SK-N-SH (cell line): ENCODE results near the gene SPEF2. TPM values are rescaled to one million over a fixed set of nuclear protein-coding genes. Genes with fewer than 3 reads are reported as not detected.

Experiments used
- CTCF ChIA-PET: fragments of 300-600, 350-600 bp; formaldehyde crosslinking; extraction: SDS; loops from one replicate; lab custom pipeline; 2021; lab: Yijun Ruan, JAX
- POLR2A ChIA-PET: fragments of 350-600 bp; sonication (Branson Sonifier 250); formaldehyde crosslinking; extraction: SDS; loops from one replicate; lab custom pipeline; 2020; ENCODE audit warnings: antibody characterized with exemption, inconsistent platforms; lab: Yijun Ruan, JAX
- DNase-seq: peaks from one replicate; pipeline ENCODE4 v3.0.0; 2012
- H2AFZ ChIP-seq: fragments of 200-600 bp; sonication (generic); 2 replicates; pipeline ENCODE4 v1.8.1; 2016; ENCODE audit warnings: antibody characterized with exemption, mild to moderate bottlenecking, low read depth
- H3F3A ChIP-seq: fragments of 200-600 bp; sonication (generic); replicated peaks from 2 replicates; pipeline ENCODE3; 2016; ENCODE audit warnings: antibody characterized with exemption, mild to moderate bottlenecking; ENCODE audit not compliant: insufficient read depth
- H3K27ac ChIP-seq, 2 experiments: fragments of 200-500 bp in 1 of 2; fragments of 200-600 bp in 1 of 2; sonication (Bioruptor generic) in 1 of 2; sonication (generic), shearing (Covaris generic) in 1 of 2; 2 replicates each; pipeline versions ENCODE4 v1.5.1 to v1.6.1; 2014 to 2016; ENCODE audit warnings: low read depth in 2 of 2, inconsistent platforms in 1 of 2, low read length in 1 of 2, mild to moderate bottlenecking in 1 of 2, mixed read lengths in 1 of 2
- H3K27me3 ChIP-seq: fragments of 200-600 bp; sonication (generic), shearing (Covaris generic); 2 replicates; pipeline ENCODE4 v1.6.1; 2016; ENCODE audit warnings: mixed run types; ENCODE audit not compliant: insufficient read depth
- H3K36me3 ChIP-seq, 2 experiments: fragments of 200-500 bp in 1 of 2; fragments of 200-600 bp in 1 of 2; sonication (Bioruptor generic) in 1 of 2; sonication (generic) in 1 of 2; replicated peaks in 1 of 2; 2 replicates each; pipeline versions ENCODE3 to v1.5.1; 2014 to 2016; ENCODE audit warnings: low read length in 1 of 2, mild to moderate bottlenecking in 1 of 2; ENCODE audit not compliant: insufficient read depth in 2 of 2, control insufficient read depth in 1 of 2
- H3K4me1 ChIP-seq, 2 experiments: fragments of 200-500 bp in 1 of 2; fragments of 200-600 bp in 1 of 2; sonication (Bioruptor generic) in 1 of 2; sonication (generic), shearing (Covaris generic) in 1 of 2; 2 replicates each; pipeline versions ENCODE4 v1.5.1 to v1.6.1; 2014 to 2016; ENCODE audit warnings: low read depth in 1 of 2, low read length in 1 of 2, mixed run types in 1 of 2; ENCODE audit not compliant: insufficient read depth in 2 of 2, control insufficient read depth in 1 of 2
- H3K4me2 ChIP-seq: fragments of 200-600 bp; sonication (generic), shearing (Covaris generic); 2 replicates; pipeline ENCODE4 v1.6.1; 2017; ENCODE audit warnings: mixed run types
- H3K4me3 ChIP-seq, 2 experiments: fragments of 200-500 bp in 1 of 2; fragments of 200-600 bp in 1 of 2; sonication (Bioruptor generic) in 1 of 2; sonication (generic), shearing (Covaris generic) in 1 of 2; 2 replicates each; pipeline versions ENCODE4 v1.5.1 to v1.8.1; 2014 to 2016; ENCODE audit warnings: low read depth in 2 of 2, inconsistent platforms in 1 of 2, low read length in 1 of 2, mild to moderate bottlenecking in 1 of 2, mixed read lengths in 1 of 2, moderate library complexity in 1 of 2
- H3K79me2 ChIP-seq: fragments of 200-600 bp; sonication (generic); 2 replicates; pipeline ENCODE4 v1.8.1; 2017; ENCODE audit warnings: mild to moderate bottlenecking; ENCODE audit not compliant: insufficient read depth
- H3K9ac ChIP-seq: fragments of 200-600 bp; sonication (generic); 2 replicates; pipeline ENCODE4 v1.6.1; 2017; ENCODE audit warnings: mixed run types
- H3K9me2 ChIP-seq: fragments of 200-600 bp; sonication (generic); 2 replicates; pipeline ENCODE4 v1.6.1; 2017; ENCODE audit warnings: mixed run types
- H3K9me3 ChIP-seq: fragments of 200-600 bp; sonication (generic); 2 replicates; pipeline ENCODE4 v1.6.1; 2017; ENCODE audit warnings: mixed run types, mild to moderate bottlenecking, moderate library complexity
- H4K20me1 ChIP-seq: fragments of 200-600 bp; sonication (generic); 2 replicates; pipeline ENCODE4 v1.6.1; 2017; ENCODE audit warnings: mild to moderate bottlenecking, mixed run types; ENCODE audit not compliant: insufficient read depth
- CHD2 ChIP-seq: fragments of 150-350 bp; IDR thresholded peaks from 2 replicates; pipeline ENCODE4 v1.6.1; 2018; ENCODE audit warnings: low read length; ENCODE audit not compliant: partially characterized antibody
- ELF1 ChIP-seq: IDR thresholded peaks from 2 replicates; pipeline ENCODE4 v1.4.0; 2012
- EP300 ChIP-seq, 2 experiments: IDR thresholded peaks; 2 replicates each; pipeline versions ENCODE4 v1.4.0 to v1.6.1; 2012; ENCODE audit warnings: borderline replicate concordance in 1 of 2, low read depth in 1 of 2, low read length in 1 of 2
- FOSL2 ChIP-seq: IDR thresholded peaks from 2 replicates; pipeline ENCODE4 v1.4.0; 2012; ENCODE audit warnings: low read depth, mild to moderate bottlenecking, moderate library complexity, borderline replicate concordance
- FOXJ3 ChIP-seq: sonication (generic); formaldehyde crosslinking; IDR thresholded peaks from 2 replicates; pipeline ENCODE4 v1.5.1; 2020; ENCODE audit warnings: mild to moderate bottlenecking, missing genetic modification reagents
- GATA2 ChIP-seq: sonication (generic); formaldehyde crosslinking; IDR thresholded peaks from 2 replicates; pipeline ENCODE4 v1.5.0; 2020; ENCODE audit warnings: mild to moderate bottlenecking, missing genetic modification reagents
- JUND ChIP-seq: IDR thresholded peaks from 2 replicates; pipeline ENCODE4 v1.4.0; 2012
- MXI1 ChIP-seq: IDR thresholded peaks from 2 replicates; pipeline ENCODE4 v1.6.1; 2012; ENCODE audit warnings: mild to moderate bottlenecking, low read depth, low read length, improper control_type of control experiment
- NFIC ChIP-seq: IDR thresholded peaks from 2 replicates; pipeline ENCODE4 v1.4.0; 2012; ENCODE audit warnings: borderline replicate concordance
- NRF1 ChIP-seq: IDR thresholded peaks from 2 replicates; pipeline ENCODE4 v1.6.1; 2012; ENCODE audit warnings: low read depth, mild to moderate bottlenecking, low read length
- RCOR1 ChIP-seq: fragments of 150-350 bp; IDR thresholded peaks from 2 replicates; pipeline ENCODE4 v1.6.1; 2017; ENCODE audit warnings: antibody characterized with exemption, low read length
- RFX5 ChIP-seq: IDR thresholded peaks from 2 replicates; pipeline ENCODE4 v1.6.1; 2012; ENCODE audit warnings: mild to moderate bottlenecking, improper control_type of control experiment, low read length
- RXRA ChIP-seq: IDR thresholded peaks from 2 replicates; pipeline ENCODE4 v1.4.0; 2012; ENCODE audit warnings: low read depth, mild to moderate bottlenecking, borderline replicate concordance
- SIN3A ChIP-seq: IDR thresholded peaks from 2 replicates; pipeline ENCODE4 v1.6.1; 2012; ENCODE audit warnings: low read depth, mild to moderate bottlenecking, low read length, moderate library complexity, borderline replicate concordance
- TAF1 ChIP-seq: IDR thresholded peaks from 2 replicates; pipeline ENCODE4 v1.6.1; 2012; ENCODE audit warnings: low read depth, mild to moderate bottlenecking, low read length, moderate library complexity, borderline replicate concordance
- TCF12 ChIP-seq: IDR thresholded peaks from 2 replicates; pipeline ENCODE4 v1.4.0; 2012
- YY1 ChIP-seq: IDR thresholded peaks from 2 replicates; pipeline ENCODE4 v1.4.0; 2012; ENCODE audit warnings: low read depth, mild to moderate bottlenecking
- WGBS: methylation state at CpG from one replicate; pipeline ENCODE4 v1.1.6; 2017; ENCODE audit warnings: low lambda C conversion rate; 5-methylcytosine and 5-hydroxymethylcytosine counted together
- polyA plus RNA-seq, 3 experiments: library from polyadenylated mRNA; depleted of rRNA; stranded (reverse); fragments of >200 nt; gene quantifications; 2 replicates each; pipeline ENCODE4 v1.2.3, GENCODE V29; 2012
- TF ChIP-seq, protein P1 (sequence below): IDR thresholded peaks from 2 replicates; pipeline ENCODE4 v1.4.0; 2012; ENCODE audit warnings: low read depth
- TF ChIP-seq, protein P2 (sequence below): fragments of 200-600 bp; sonication (generic); IDR thresholded peaks from 2 replicates; pipeline ENCODE4 v1.6.1; 2017; ENCODE audit warnings: antibody characterized with exemption, mild to moderate bottlenecking, moderate library complexity
- TF ChIP-seq, protein P3 (sequence below): IDR thresholded peaks from 2 replicates; pipeline ENCODE4 v1.4.0; 2012; ENCODE audit warnings: low read depth, borderline replicate concordance
- TF ChIP-seq, protein P4 (sequence below): IDR thresholded peaks from 2 replicates; pipeline ENCODE4; 2012
- TF ChIP-seq, protein P5 (sequence below): IDR thresholded peaks from 2 replicates; pipeline ENCODE4 v1.4.0; 2012; ENCODE audit warnings: low read depth, borderline replicate concordance

The SPEF2 gene
- polyA plus RNA-seq, 1 of the 3 experiments (the other 2 are of a cell fraction): 1.6 TPM

DNA sequence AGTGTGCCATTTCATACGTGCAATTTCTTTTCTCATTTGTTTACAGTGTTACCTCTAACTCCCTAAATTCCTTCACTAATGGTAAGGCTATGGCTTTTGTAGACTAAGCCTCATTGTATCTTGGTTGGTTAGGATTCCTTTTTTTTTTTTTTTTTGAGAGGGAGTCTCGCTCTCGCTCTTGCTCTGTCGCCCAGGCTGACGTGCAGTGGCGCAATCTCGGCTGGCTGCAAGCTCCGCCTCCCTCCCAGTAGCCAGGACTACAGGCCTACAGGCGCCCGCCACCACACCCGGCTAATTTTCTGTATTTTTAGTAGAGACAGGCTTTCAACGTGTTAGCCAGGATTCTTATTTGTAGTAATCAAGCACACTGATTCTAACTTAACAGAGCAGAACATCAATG lies 57.7 kb downstream of the SPEF2 start (continued):
- TF ChIP-seq, protein P1, sequence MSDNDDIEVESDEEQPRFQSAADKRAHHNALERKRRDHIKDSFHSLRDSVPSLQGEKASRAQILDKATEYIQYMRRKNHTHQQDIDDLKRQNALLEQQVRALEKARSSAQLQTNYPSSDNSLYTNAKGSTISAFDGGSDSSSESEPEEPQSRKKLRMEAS: no peak
- TF ChIP-seq JUND (no peak), RFX5 (no peak), RCOR1 (no peak), TCF12 (no peak)
- TF ChIP-seq, protein P2, sequence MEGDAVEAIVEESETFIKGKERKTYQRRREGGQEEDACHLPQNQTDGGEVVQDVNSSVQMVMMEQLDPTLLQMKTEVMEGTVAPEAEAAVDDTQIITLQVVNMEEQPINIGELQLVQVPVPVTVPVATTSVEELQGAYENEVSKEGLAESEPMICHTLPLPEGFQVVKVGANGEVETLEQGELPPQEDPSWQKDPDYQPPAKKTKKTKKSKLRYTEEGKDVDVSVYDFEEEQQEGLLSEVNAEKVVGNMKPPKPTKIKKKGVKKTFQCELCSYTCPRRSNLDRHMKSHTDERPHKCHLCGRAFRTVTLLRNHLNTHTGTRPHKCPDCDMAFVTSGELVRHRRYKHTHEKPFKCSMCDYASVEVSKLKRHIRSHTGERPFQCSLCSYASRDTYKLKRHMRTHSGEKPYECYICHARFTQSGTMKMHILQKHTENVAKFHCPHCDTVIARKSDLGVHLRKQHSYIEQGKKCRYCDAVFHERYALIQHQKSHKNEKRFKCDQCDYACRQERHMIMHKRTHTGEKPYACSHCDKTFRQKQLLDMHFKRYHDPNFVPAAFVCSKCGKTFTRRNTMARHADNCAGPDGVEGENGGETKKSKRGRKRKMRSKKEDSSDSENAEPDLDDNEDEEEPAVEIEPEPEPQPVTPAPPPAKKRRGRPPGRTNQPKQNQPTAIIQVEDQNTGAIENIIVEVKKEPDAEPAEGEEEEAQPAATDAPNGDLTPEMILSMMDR: no peak
- TF ChIP-seq, protein P3, sequence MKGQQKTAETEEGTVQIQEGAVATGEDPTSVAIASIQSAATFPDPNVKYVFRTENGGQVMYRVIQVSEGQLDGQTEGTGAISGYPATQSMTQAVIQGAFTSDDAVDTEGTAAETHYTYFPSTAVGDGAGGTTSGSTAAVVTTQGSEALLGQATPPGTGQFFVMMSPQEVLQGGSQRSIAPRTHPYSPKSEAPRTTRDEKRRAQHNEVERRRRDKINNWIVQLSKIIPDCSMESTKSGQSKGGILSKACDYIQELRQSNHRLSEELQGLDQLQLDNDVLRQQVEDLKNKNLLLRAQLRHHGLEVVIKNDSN: no peak

DNA sequence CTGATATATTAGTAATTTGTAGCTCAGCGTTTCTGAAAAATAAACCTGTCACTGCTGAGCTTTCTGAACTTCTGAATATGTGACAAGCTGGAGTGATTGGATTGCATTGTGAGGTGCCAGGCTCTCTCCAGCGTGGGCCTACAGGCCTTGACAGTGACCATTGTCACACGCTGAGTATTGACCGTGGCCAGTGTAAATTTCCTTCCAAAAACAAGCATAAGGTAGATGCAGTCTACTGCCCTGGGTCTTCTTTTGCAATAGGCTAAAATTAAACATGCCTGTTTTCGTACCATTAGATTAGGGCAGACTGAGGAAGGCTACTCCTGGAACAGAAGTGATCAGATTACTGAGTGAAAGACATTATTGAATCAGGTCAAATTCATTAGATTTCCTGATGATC lies 60.2 kb downstream of the SPEF2 start:
- Histone ChIP-seq H4K20me1 (no peaks in the 10 kb centered on the region), H3K9me3 (no peaks in the 10 kb centered on the region), H3K27ac (no peak overlapping the region), H2AFZ (no peak overlapping the region), H3F3A (no peaks in the 10 kb centered on the region), H3K9ac (no peak overlapping the region), H3K4me2 (no peak overlapping the region), H3K79me2 (no peaks in the 10 kb centered on the region), H3K36me3 (no peaks in the 10 kb centered on the region), H3K9me2 (no peaks in the 10 kb centered on the region), H3K4me1 (peaks cover 0 to 10% of the 10 kb centered on the region in 2 experiments; a peak in 1 of 4 replicates), H3K27me3 (no peaks in the 10 kb centered on the region), H3K4me3 (no peak overlapping the region)
- POLR2A ChIA-PET: no interaction called here
- no peak for DNase-seq
- CTCF ChIA-PET: no interaction called here
- 75% methylated on average over 5 of the region's 5 CpGs for WGBS
- TF ChIP-seq, protein P4, sequence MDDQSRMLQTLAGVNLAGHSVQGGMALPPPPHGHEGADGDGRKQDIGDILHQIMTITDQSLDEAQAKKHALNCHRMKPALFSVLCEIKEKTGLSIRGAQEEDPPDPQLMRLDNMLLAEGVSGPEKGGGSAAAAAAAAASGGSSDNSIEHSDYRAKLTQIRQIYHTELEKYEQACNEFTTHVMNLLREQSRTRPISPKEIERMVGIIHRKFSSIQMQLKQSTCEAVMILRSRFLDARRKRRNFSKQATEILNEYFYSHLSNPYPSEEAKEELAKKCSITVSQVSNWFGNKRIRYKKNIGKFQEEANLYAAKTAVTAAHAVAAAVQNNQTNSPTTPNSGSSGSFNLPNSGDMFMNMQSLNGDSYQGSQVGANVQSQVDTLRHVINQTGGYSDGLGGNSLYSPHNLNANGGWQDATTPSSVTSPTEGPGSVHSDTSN: no peak
- no peak for TF ChIP-seq CHD2
- TF ChIP-seq YY1: no peak
- TF ChIP-seq RCOR1: no peak
- no peak for TF ChIP-seq FOXJ3 (CRISPR knock-in tag)
- TF ChIP-seq TCF12: no peak
- no peak for TF ChIP-seq NFIC
- TF ChIP-seq ELF1: no peak
- no peak for TF ChIP-seq FOSL2
- no peak for TF ChIP-seq GATA2 (CRISPR knock-in tag)
- TF ChIP-seq NRF1: no peak
- TF ChIP-seq JUND: no peak
- TF ChIP-seq MXI1: no peak
- TF ChIP-seq EP300 (IDR thresholded peaks at IDR 0.05; ENCODE audit: borderline replicate concordance in 1 of 2, low read depth in 1 of 2, low read length in 1 of 2): no peak
- no peak for TF ChIP-seq TAF1
- TF ChIP-seq SIN3A: no peak
- TF ChIP-seq RFX5: no peak
- TF ChIP-seq RXRA: no peak
- TF ChIP-seq, protein P5, sequence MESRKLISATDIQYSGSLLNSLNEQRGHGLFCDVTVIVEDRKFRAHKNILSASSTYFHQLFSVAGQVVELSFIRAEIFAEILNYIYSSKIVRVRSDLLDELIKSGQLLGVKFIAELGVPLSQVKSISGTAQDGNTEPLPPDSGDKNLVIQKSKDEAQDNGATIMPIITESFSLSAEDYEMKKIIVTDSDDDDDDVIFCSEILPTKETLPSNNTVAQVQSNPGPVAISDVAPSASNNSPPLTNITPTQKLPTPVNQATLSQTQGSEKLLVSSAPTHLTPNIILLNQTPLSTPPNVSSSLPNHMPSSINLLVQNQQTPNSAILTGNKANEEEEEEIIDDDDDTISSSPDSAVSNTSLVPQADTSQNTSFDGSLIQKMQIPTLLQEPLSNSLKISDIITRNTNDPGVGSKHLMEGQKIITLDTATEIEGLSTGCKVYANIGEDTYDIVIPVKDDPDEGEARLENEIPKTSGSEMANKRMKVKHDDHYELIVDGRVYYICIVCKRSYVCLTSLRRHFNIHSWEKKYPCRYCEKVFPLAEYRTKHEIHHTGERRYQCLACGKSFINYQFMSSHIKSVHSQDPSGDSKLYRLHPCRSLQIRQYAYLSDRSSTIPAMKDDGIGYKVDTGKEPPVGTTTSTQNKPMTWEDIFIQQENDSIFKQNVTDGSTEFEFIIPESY: no peak
- TF ChIP-seq, protein P2: no peak
